HFFc6 (cell line): Measurements from ENCODE around the gene ST6GALNAC4. TPM values are rescaled to one million over a fixed set of nuclear protein-coding genes. Genes with fewer than 3 reads are reported as not detected.

Experiments
- DNase-seq: peaks from one replicate; pipeline ENCODE4 v3.0.0-alpha.2; 2018
- H3K27ac Mint-ChIP-seq: 2 replicates; pipeline ENCODE4 v1.8.0; 2020; ENCODE audit warnings: mild to moderate bottlenecking, mixed read lengths
- H3K27me3 Mint-ChIP-seq: 2 replicates; pipeline ENCODE4 v1.8.0; 2021; ENCODE audit warnings: mild to moderate bottlenecking, moderate library complexity, mixed read lengths; ENCODE audit not compliant: insufficient read depth
- H3K36me3 Mint-ChIP-seq: 2 replicates; pipeline ENCODE4 v1.8.0; 2021; ENCODE audit warnings: low read depth, mixed read lengths
- H3K4me1 Mint-ChIP-seq: 2 replicates; pipeline ENCODE4 v1.8.0; 2020; ENCODE audit warnings: low read depth, mixed read lengths
- H3K4me3 Mint-ChIP-seq: 2 replicates; pipeline ENCODE4 v1.8.0; 2020; ENCODE audit warnings: mild to moderate bottlenecking, moderate library complexity, mixed read lengths
- H3K9me3 Mint-ChIP-seq: 2 replicates; pipeline ENCODE4 v1.8.0; 2020; ENCODE audit warnings: mild to moderate bottlenecking, mixed read lengths
- CTCF ChIP-seq: fragments of 200-600 bp; sonication (generic); IDR thresholded peaks from 2 replicates; pipeline ENCODE4 v1.5.0; 2021; ENCODE audit warnings: antibody characterized with exemption, mild to moderate bottlenecking
- total RNA-seq, 6 experiments: library from RNA; stranded (reverse); fragmentation: NEBNext Ultra II Directional; extraction: Animal tissue kit (Norgen Biotek cat#: 25700); gene quantifications; 2 replicates in 1 of 6; 3 replicates in 5 of 6; pipeline ENCODE4 v1.2.3, GENCODE V29; 2021

The ST6GALNAC4 gene
- total RNA-seq, 6 experiments from 2014 or later: 22.9 to 33.4 (median 27.7) TPM

GRCh38 chr9:127950513-127951289 is 33.9 kb upstream of the ST6GALNAC4 start:
- no peaks in the 10 kb centered on the region; the same call in 1 of the 2 replicates for H3K27me3 Mint-ChIP-seq
- no peak overlapping the region for H3K27ac Mint-ChIP-seq
- no peak for DNase-seq
- H3K9me3 Mint-ChIP-seq: no peaks in the 10 kb centered on the region
- no peak for TF ChIP-seq CTCF
- H3K36me3 Mint-ChIP-seq: no peaks in the 10 kb centered on the region
- H3K4me3 Mint-ChIP-seq: no peak overlapping the region
- H3K4me1 Mint-ChIP-seq: peaks cover 11% of the 10 kb centered on the region

- Mint-ChIP-seq H3K27me3 (no peaks in the 10 kb centered on the region; the same call in 1 of the 2 replicates), H3K4me1 (0 out of 2 replicates have a peak, but pooled peaks cover 5% of the 10 kb centered on the region), H3K4me3 (no peak overlapping the region)
Observed at GRCh38 chr9:127949827-127950512, 33.1 kb upstream of the ST6GALNAC4 start.

DNA sequence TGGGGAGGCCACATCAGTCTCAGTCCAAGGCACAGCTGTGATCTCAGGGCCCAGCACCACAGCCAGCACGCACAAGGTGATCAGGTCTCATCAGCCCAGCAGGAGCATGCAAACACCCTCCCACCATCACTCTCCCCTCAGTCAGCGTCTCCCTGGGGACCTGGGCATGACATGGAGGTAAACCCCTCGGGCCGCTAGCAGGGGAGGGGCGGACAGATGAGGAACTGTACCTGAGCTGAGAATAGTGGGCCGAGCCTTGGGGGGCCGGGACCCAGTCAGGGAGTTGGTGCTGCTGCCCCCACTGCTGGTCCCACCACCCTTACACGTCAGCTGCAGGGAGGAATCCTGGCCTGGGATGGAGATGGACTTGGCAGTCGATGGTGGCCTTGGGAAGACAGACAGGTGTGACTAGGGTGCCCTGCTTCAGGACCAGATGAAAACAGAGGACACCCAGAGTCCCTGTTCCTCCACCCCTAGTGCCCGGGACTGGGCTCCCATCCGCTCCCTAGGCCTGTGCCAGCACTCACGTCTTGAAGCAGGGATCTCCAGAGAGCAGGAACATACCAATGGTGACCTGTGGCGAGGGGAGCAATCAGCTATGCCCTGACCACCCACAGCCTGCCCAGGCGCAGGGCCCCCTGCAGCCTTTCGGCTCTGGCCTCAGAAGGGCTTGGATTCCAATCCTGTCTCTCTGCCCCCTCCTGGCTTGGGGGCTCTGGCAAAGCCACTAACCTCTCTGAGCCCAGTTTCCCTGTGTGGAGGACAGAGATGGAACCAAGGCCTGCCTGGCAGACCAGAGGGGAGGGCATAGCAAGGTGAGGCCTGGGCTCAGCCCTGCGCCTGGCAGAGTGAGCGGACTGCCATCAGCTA is 31.2 kb upstream of the ST6GALNAC4 start:
- no peaks in the 10 kb centered on the region for H3K9me3 Mint-ChIP-seq
- no peaks in the 10 kb centered on the region; the same call in 1 of the 2 replicates for H3K27me3 Mint-ChIP-seq
- H3K4me1 Mint-ChIP-seq: peaks cover 11% of the 10 kb centered on the region
- DNase-seq: no peak
- no peaks in the 10 kb centered on the region for H3K36me3 Mint-ChIP-seq
- H3K27ac Mint-ChIP-seq: no peak overlapping the region
- H3K4me3 Mint-ChIP-seq: no peak overlapping the region
- TF ChIP-seq CTCF: no peak

More at GRCh38 chr9:127949827-127950512, 33.1 kb upstream of the ST6GALNAC4 start:
- Mint-ChIP-seq H3K27ac (no peak overlapping the region), H3K36me3 (no peaks in the 10 kb centered on the region), H3K9me3 (no peaks in the 10 kb centered on the region)
- DNase-seq: no peak
- TF ChIP-seq CTCF: no peak

DNA sequence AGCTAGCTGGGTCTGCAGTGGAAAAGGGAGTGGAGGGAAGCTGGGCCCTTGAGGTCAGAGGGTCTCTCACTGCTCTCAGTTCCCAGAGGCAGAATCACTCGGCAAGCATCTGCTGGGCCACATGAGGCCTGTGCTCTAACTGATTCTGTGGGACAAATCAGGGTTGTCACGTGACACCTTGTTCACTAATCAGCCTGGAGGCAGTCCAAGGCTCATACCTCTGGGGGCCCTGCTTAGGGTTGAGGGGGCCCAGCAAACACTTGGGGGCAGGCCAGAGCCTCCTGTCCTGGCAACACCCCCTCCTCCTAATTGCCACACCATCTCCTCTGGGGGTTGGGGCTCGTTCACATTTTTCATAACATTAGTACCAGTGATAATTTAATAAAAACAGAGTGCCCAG is 29.9 kb upstream of the ST6GALNAC4 start:
- Mint-ChIP-seq H3K4me3 (no peak overlapping the region), H3K9me3 (no peaks in the 10 kb centered on the region)

More for the DNA sequence above, 29.9 kb upstream of the ST6GALNAC4 start:
- Mint-ChIP-seq H3K27ac (no peak overlapping the region), H3K4me1 (peaks cover 12% of the 10 kb centered on the region), H3K36me3 (no peaks in the 10 kb centered on the region; the same call in 1 of the 2 replicates), H3K27me3 (no peaks in the 10 kb centered on the region; the same call in 1 of the 2 replicates)
- no peak for TF ChIP-seq CTCF
- no peak for DNase-seq
